Breast epithelium (tissue), 4 donors: ENCODE measurements around the gene ZMYND15. TPM values are rescaled to one million over a fixed set of nuclear protein-coding genes. Genes with fewer than 3 reads are reported as not detected.

Experiments
- DNase-seq, 2 donors: peaks; one replicate each; pipeline ENCODE4 v3.0.0-alpha.2; 2019; ENCODE audit warnings: low spot score in 2 of 2
- H3K27ac ChIP-seq, 2 donors: fragments of 200-600 bp; sonication (generic) in 1 of 2; one replicate each; pipeline ENCODE4 v1.5.1; 2016 to 2019; ENCODE audit warnings: mild to moderate bottlenecking in 1 of 2
- H3K27me3 ChIP-seq, 2 donors: fragments of 200-600 bp; sonication (generic) in 1 of 2; one replicate each; pipeline versions ENCODE4 v1.5.1 to v1.6.0; 2017 to 2019; ENCODE audit warnings: control low read depth in 1 of 2, mild to moderate bottlenecking in 1 of 2
- H3K36me3 ChIP-seq: fragments of 200-600 bp; one replicate; pipeline ENCODE4 v1.5.1; 2019
- H3K4me1 ChIP-seq, 2 donors: fragments of 200-600 bp; sonication (generic); one replicate each; pipeline ENCODE4 v1.5.1; 2016 to 2019; ENCODE audit warnings: control low read depth in 1 of 2
- H3K4me3 ChIP-seq, 3 donors: fragments of 200-600 bp; sonication (generic); 1 replicate in 2 of 3; 2 replicates in 1 of 3; pipeline ENCODE4 v1.5.1; 2016 to 2019; ENCODE audit warnings: mild to moderate bottlenecking in 3 of 3, moderate library complexity in 2 of 3
- H3K9me3 ChIP-seq, 2 donors: fragments of 200-600 bp; sonication (generic) in 1 of 2; one replicate each; pipeline ENCODE4 v1.5.1; 2016 to 2019; ENCODE audit warnings: control low read depth in 1 of 2
- CTCF ChIP-seq, 3 donors: fragments of 450-650 bp; IDR thresholded peaks; one replicate each; pipeline ENCODE4 v1.5.1; 2016 to 2017; ENCODE audit warnings: antibody characterized with exemption in 3 of 3, mild to moderate bottlenecking in 3 of 3, moderate library complexity in 3 of 3
- POLR2A ChIP-seq: fragments of 450-650 bp; IDR thresholded peaks from one replicate; pipeline ENCODE4 v1.6.1; 2016; ENCODE audit warnings: antibody characterized with exemption, mild to moderate bottlenecking, moderate library complexity
- POLR2AphosphoS5 ChIP-seq, 3 donors: sonication (generic); formaldehyde crosslinking; IDR thresholded peaks; one replicate each; pipeline ENCODE4 v1.6.1; 2017; ENCODE audit warnings: antibody characterized with exemption in 3 of 3
- intact Hi-C: fragments of 100-400 bp; cut with DNase I; formaldehyde crosslinking; loops from one replicate; pipeline ENCODE4 v1.15.1; 2023; ENCODE audit warnings: low total_unique reads
- total RNA-seq, 3 donors: library from RNA; depleted of rRNA; stranded (reverse); fragments of >200 nt; gene quantifications; one replicate each; pipeline ENCODE4 v1.1.0, GENCODE V29; 2016

Gene ZMYND15
- total RNA-seq, 3 donors from 2014 or later, result 0.96 to 2.3 (median 0.98) TPM

GRCh38 chr17:4722678-4723240 lies 16.9 kb upstream of the ZMYND15 start:
- H3K27ac ChIP-seq, result no peak overlapping the region
- DNase-seq, result no peak
- no peak overlapping the region for H3K4me3 ChIP-seq
- H3K4me1 ChIP-seq, result no peaks in the 10 kb centered on the region
- H3K9me3 ChIP-seq, result no peaks in the 10 kb centered on the region
- H3K27me3 ChIP-seq, result no peaks in the 10 kb centered on the region
- intact Hi-C loops, result no loop called here
- no peaks in the 10 kb centered on the region for H3K36me3 ChIP-seq
- no peak for TF ChIP-seq POLR2A
- no peak for TF ChIP-seq POLR2AphosphoS5 (IDR thresholded peaks at IDR 0.05)
- no peak for TF ChIP-seq CTCF (IDR thresholded peaks at IDR 0.05)

- intact Hi-C loops, result no loop called here
- H3K27me3 ChIP-seq, result no peaks in the 10 kb centered on the region
- no peaks in the 10 kb centered on the region for H3K9me3 ChIP-seq
- H3K36me3 ChIP-seq, result no peaks in the 10 kb centered on the region
- TF ChIP-seq POLR2A (no peak), POLR2AphosphoS5 (IDR thresholded peaks at IDR 0.05) (no peak), CTCF (IDR thresholded peaks at IDR 0.05) (no peak)
- no peak overlapping the region for H3K4me3 ChIP-seq
- H3K27ac ChIP-seq, result no peak overlapping the region
- H3K4me1 ChIP-seq, result no peaks in the 10 kb centered on the region
- no peak for DNase-seq
Measured at GRCh38 chr17:4724650-4725049, 15.0 kb upstream of the ZMYND15 start.

GRCh38 chr17:4725646-4726310 lies 13.9 kb upstream of the ZMYND15 start:
- no peak overlapping the region for H3K27ac ChIP-seq
- no peak overlapping the region for H3K4me3 ChIP-seq

GRCh38 chr17:4728124-4728523 lies 11.5 kb upstream of the ZMYND15 start:
- H3K9me3 ChIP-seq, result no peaks in the 10 kb centered on the region
- TF ChIP-seq POLR2AphosphoS5 (IDR thresholded peaks at IDR 0.05) (no peak), CTCF (IDR thresholded peaks at IDR 0.05) (no peak), POLR2A (no peak)
- no peak for DNase-seq
- intact Hi-C loops, result no loop called here
- no peak overlapping the region for H3K4me3 ChIP-seq
- H3K27ac ChIP-seq, result no peak overlapping the region
- no peaks in the 10 kb centered on the region for H3K27me3 ChIP-seq
- H3K4me1 ChIP-seq, result peaks cover 0 to 7% of the 10 kb centered on the region in 2 donors
- no peaks in the 10 kb centered on the region for H3K36me3 ChIP-seq

More at GRCh38 chr17:4725646-4726310, 13.9 kb upstream of the ZMYND15 start:
- no peak for TF ChIP-seq POLR2AphosphoS5 (IDR thresholded peaks at IDR 0.05)
- TF ChIP-seq CTCF (IDR thresholded peaks at IDR 0.05), result no peak
- no peak for TF ChIP-seq POLR2A
- no peaks in the 10 kb centered on the region for H3K27me3 ChIP-seq
- no peaks in the 10 kb centered on the region for H3K9me3 ChIP-seq
- intact Hi-C loops, result no loop called here
- peaks cover 0 to 6% of the 10 kb centered on the region in 2 donors for H3K4me1 ChIP-seq
- no peaks in the 10 kb centered on the region for H3K36me3 ChIP-seq
- DNase-seq, result no peak

- intact Hi-C loops, result loop anchor here (10.0 kb wide), 1 partner anchor 152 kb away; no protein-coding TSS in a partner anchor
- DNase-seq, result no peak
- Histone ChIP-seq H3K4me1 (peaks cover 0 to 7% of the 10 kb centered on the region in 2 donors), H3K4me3 (no peak overlapping the region), H3K9me3 (no peaks in the 10 kb centered on the region), H3K36me3 (no peaks in the 10 kb centered on the region), H3K27me3 (no peaks in the 10 kb centered on the region), H3K27ac (no peak overlapping the region)
- no peak for TF ChIP-seq POLR2AphosphoS5 (IDR thresholded peaks at IDR 0.05)
- TF ChIP-seq CTCF (IDR thresholded peaks at IDR 0.05), result no peak
- no peak for TF ChIP-seq POLR2A
Measured at GRCh38 chr17:4733073-4733531, 6.5 kb upstream of the ZMYND15 start.
